ENCODE data around the gene SCOC.

DNA sequence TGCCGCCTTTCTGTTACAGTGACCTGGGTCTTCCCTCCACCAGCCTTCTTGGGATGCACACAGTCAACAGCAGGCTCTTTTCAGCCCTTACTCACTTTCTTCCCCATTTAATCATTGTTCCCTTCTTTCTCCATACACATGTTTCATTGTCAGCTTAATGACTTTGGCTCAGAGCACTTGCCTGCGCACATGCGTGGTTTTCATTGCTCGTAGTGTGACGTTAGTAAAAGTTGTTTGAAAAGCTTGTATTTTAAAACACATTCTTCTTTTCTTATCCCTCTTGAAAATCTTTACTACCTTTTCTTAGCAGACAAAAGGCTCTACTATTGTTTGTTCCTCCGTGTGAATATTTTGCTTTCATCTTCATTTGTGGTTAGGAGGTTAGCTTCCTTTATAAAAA, 19.7 kb upstream of the SCOC start:
- TF ChIP-seq, protein P1, sequence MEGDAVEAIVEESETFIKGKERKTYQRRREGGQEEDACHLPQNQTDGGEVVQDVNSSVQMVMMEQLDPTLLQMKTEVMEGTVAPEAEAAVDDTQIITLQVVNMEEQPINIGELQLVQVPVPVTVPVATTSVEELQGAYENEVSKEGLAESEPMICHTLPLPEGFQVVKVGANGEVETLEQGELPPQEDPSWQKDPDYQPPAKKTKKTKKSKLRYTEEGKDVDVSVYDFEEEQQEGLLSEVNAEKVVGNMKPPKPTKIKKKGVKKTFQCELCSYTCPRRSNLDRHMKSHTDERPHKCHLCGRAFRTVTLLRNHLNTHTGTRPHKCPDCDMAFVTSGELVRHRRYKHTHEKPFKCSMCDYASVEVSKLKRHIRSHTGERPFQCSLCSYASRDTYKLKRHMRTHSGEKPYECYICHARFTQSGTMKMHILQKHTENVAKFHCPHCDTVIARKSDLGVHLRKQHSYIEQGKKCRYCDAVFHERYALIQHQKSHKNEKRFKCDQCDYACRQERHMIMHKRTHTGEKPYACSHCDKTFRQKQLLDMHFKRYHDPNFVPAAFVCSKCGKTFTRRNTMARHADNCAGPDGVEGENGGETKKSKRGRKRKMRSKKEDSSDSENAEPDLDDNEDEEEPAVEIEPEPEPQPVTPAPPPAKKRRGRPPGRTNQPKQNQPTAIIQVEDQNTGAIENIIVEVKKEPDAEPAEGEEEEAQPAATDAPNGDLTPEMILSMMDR (IDR thresholded peaks at IDR 0.05) = no peak
- no peak for TF ChIP-seq POLR2AphosphoS5 (IDR thresholded peaks at IDR 0.05; ENCODE audit: insufficient read depth in 1 of 2, low read depth in 1 of 2)
